Measurements from ENCODE around the gene DLGAP1. TPM values are rescaled to one million over a fixed set of nuclear protein-coding genes. Genes with fewer than 3 reads are reported as not detected.

DLGAP1 gene
- total RNA-seq, 3 donors from 2014 or later (not counting 1 experiment from before 2014, with no cell fraction given) = not detected

GRCh38 chr18:3798032-3798431 lies 657.1 kb downstream of the DLGAP1 start:
- DNase-seq (no peak), ATAC-seq (no peak)
- no peak for TF ChIP-seq CTCF (IDR thresholded peaks at IDR 0.05)
- no peak overlapping the region for H3K4me3 ChIP-seq (ENCODE audit: low read length)
- no peaks in the 10 kb centered on the region for H3K9me3 ChIP-seq (ENCODE audit: control insufficient read depth, insufficient read depth, low read length)
- H3K27ac ChIP-seq (ENCODE audit: low read length) = no peak overlapping the region
- no peaks in the 10 kb centered on the region for H3K36me3 Mint-ChIP-seq
- peaks cover 7 to 15% of the 10 kb centered on the region in 2 donors for H3K27me3 Mint-ChIP-seq (ENCODE audit: low read depth in 2 of 2)
- no peaks in the 10 kb centered on the region for H3K4me1 ChIP-seq (ENCODE audit: control insufficient read depth, insufficient read depth, low read length)
- no peaks in the 10 kb centered on the region for H3K4me1 Mint-ChIP-seq
- H3K27ac Mint-ChIP-seq = no peak overlapping the region
- 93% methylated on average over 3 of the region's 3 CpGs for WGBS (ENCODE audit: insufficient coverage)
- intact Hi-C loops (cut with micrococcal nuclease) = no loop called here
- no peaks in the 10 kb centered on the region for H3K36me3 ChIP-seq (ENCODE audit: control insufficient read depth, insufficient read depth, low read length)
- H3K4me3 Mint-ChIP-seq = no peak overlapping the region
- no peaks in the 10 kb centered on the region for H3K27me3 ChIP-seq (ENCODE audit: control insufficient read depth, insufficient read depth, low read length)
- H3K9me3 Mint-ChIP-seq = no peaks in the 10 kb centered on the region

- Histone ChIP-seq H3K27ac (ENCODE audit: low read length) (no peak overlapping the region), H3K4me3 (ENCODE audit: low read length) (no peak overlapping the region), H3K27me3 (ENCODE audit: control insufficient read depth, insufficient read depth, low read length) (no peaks in the 10 kb centered on the region), H3K36me3 (ENCODE audit: control insufficient read depth, insufficient read depth, low read length) (no peaks in the 10 kb centered on the region), H3K4me1 (ENCODE audit: control insufficient read depth, insufficient read depth, low read length) (no peaks in the 10 kb centered on the region), H3K9me3 (ENCODE audit: control insufficient read depth, insufficient read depth, low read length) (no peaks in the 10 kb centered on the region)
- H3K36me3 Mint-ChIP-seq = no peaks in the 10 kb centered on the region
- intact Hi-C loops (cut with micrococcal nuclease) = no loop called here
- WGBS (ENCODE audit: insufficient coverage) = 95% methylated on average over 6 of the region's 6 CpGs
- H3K4me3 Mint-ChIP-seq = no peak overlapping the region
- no peak for DNase-seq
- H3K27me3 Mint-ChIP-seq (ENCODE audit: low read depth in 2 of 2) = peaks cover 7 to 15% of the 10 kb centered on the region in 2 donors
- no peak for ATAC-seq
- no peak for TF ChIP-seq CTCF (IDR thresholded peaks at IDR 0.05)
- no peak overlapping the region for H3K27ac Mint-ChIP-seq
- no peaks in the 10 kb centered on the region for H3K4me1 Mint-ChIP-seq
- H3K9me3 Mint-ChIP-seq = no peaks in the 10 kb centered on the region
Measured at GRCh38 chr18:3796434-3796833, 658.7 kb downstream of the DLGAP1 start.

- no peaks in the 10 kb centered on the region for H3K27me3 ChIP-seq (ENCODE audit: control insufficient read depth, insufficient read depth, low read length)
- Mint-ChIP-seq H3K27me3 (ENCODE audit: low read depth in 2 of 2) (peaks cover 3 to 8% of the 10 kb centered on the region in 2 donors), H3K36me3 (no peaks in the 10 kb centered on the region), H3K4me3 (no peak overlapping the region), H3K4me1 (no peaks in the 10 kb centered on the region), H3K9me3 (no peaks in the 10 kb centered on the region), H3K27ac (no peak overlapping the region)
- WGBS (ENCODE audit: insufficient coverage) = 21% methylated on average over 6 of the region's 9 CpGs
- intact Hi-C loops (cut with micrococcal nuclease) = no loop called here
- no peak for DNase-seq
- no peak for ATAC-seq
- H3K9me3 ChIP-seq (ENCODE audit: control insufficient read depth, insufficient read depth, low read length) = no peaks in the 10 kb centered on the region
- H3K4me1 ChIP-seq (ENCODE audit: control insufficient read depth, insufficient read depth, low read length) = no peaks in the 10 kb centered on the region
- no peak overlapping the region for H3K4me3 ChIP-seq (ENCODE audit: low read length)
- H3K27ac ChIP-seq (ENCODE audit: low read length) = no peak overlapping the region
- H3K36me3 ChIP-seq (ENCODE audit: control insufficient read depth, insufficient read depth, low read length) = no peaks in the 10 kb centered on the region
- no peak for TF ChIP-seq CTCF (IDR thresholded peaks at IDR 0.05)
Measured at GRCh38 chr18:3794537-3795348, 660.4 kb downstream of the DLGAP1 start.

GRCh38 chr18:3793545-3793944 lies 661.6 kb downstream of the DLGAP1 start:
- no peak for TF ChIP-seq CTCF (IDR thresholded peaks at IDR 0.05)
- H3K36me3 Mint-ChIP-seq = no peaks in the 10 kb centered on the region
- Histone ChIP-seq H3K4me1 (ENCODE audit: control insufficient read depth, insufficient read depth, low read length) (no peaks in the 10 kb centered on the region), H3K27ac (ENCODE audit: low read length) (no peak overlapping the region), H3K4me3 (ENCODE audit: low read length) (no peak overlapping the region), H3K27me3 (ENCODE audit: control insufficient read depth, insufficient read depth, low read length) (no peaks in the 10 kb centered on the region), H3K9me3 (ENCODE audit: control insufficient read depth, insufficient read depth, low read length) (no peaks in the 10 kb centered on the region), H3K36me3 (ENCODE audit: control insufficient read depth, insufficient read depth, low read length) (no peaks in the 10 kb centered on the region)
- no peak for DNase-seq
- no peaks in the 10 kb centered on the region for H3K4me1 Mint-ChIP-seq
- H3K27me3 Mint-ChIP-seq (ENCODE audit: low read depth in 2 of 2) = peaks cover 9 to 14% of the 10 kb centered on the region in 2 donors
- H3K4me3 Mint-ChIP-seq = no peak overlapping the region
- no peak for ATAC-seq
- intact Hi-C loops (cut with micrococcal nuclease) = no loop called here
- no peak overlapping the region for H3K27ac Mint-ChIP-seq
- H3K9me3 Mint-ChIP-seq = no peaks in the 10 kb centered on the region
- 76% methylated on average over 6 of the region's 6 CpGs for WGBS (ENCODE audit: insufficient coverage)
